ENCODE results near the gene METAP1D.

GRCh38 chr2:172107690-172108586, 108.2 kb downstream of the METAP1D start:
- TF ChIP-seq CTCF (IDR thresholded peaks at IDR 0.05; ENCODE audit: low read depth, low read length): no peak
- no peak for TF ChIP-seq EZH2phosphoT487 (IDR thresholded peaks at IDR 0.05; ENCODE audit: low read depth)
